ENCODE results near the gene RBM28.

The RBM28 gene, protein sequence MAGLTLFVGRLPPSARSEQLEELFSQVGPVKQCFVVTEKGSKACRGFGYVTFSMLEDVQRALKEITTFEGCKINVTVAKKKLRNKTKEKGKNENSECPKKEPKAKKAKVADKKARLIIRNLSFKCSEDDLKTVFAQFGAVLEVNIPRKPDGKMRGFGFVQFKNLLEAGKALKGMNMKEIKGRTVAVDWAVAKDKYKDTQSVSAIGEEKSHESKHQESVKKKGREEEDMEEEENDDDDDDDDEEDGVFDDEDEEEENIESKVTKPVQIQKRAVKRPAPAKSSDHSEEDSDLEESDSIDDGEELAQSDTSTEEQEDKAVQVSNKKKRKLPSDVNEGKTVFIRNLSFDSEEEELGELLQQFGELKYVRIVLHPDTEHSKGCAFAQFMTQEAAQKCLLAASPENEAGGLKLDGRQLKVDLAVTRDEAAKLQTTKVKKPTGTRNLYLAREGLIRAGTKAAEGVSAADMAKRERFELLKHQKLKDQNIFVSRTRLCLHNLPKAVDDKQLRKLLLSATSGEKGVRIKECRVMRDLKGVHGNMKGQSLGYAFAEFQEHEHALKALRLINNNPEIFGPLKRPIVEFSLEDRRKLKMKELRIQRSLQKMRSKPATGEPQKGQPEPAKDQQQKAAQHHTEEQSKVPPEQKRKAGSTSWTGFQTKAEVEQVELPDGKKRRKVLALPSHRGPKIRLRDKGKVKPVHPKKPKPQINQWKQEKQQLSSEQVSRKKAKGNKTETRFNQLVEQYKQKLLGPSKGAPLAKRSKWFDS

DNA sequence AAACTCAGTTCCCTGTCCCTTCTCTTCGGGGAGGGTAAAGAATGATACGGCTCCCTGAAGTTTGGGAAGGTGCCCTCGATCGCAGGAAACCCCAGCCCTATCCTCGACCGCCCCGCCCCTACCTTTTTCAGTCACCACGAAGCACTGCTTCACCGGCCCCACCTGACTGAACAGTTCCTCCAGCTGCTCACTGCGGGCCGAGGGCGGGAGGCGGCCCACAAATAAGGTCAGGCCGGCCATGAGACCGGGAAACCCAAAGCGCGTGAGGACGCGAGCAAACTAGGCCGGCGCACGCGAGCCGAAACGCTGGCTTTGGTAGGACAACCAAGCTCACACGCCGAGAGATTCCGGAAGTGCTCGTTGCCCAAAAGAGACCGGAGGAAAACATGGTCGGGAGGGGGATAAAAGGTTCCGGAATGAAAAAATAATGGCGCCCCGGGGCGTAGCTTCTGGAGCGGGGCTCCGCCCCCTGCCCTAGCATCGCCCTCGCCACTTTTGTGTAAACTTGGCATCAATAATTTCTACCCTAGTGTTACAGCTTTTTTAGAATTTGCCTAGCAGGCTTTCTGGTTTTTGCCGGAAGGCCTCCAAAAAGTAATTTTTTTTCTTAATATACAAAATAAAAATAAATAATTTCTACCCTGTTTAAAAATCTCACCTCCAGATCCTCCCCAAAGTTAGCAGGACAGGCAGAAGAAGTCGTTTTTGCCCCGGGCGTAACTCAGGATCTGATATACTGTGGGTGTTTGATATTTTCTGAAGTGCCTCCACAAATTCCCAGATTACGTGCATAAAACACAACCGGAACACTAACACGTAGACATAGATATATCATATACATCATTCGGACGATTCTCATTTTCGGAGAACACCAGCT, at the start of gene RBM28:
TSS of gene RBM28 (minus strand) at position 355 of the 877 bp plus-strand sequence. CDS start at position 240, 115 bp downstream.
- DNase-seq: peak; percentile 93

DNA sequence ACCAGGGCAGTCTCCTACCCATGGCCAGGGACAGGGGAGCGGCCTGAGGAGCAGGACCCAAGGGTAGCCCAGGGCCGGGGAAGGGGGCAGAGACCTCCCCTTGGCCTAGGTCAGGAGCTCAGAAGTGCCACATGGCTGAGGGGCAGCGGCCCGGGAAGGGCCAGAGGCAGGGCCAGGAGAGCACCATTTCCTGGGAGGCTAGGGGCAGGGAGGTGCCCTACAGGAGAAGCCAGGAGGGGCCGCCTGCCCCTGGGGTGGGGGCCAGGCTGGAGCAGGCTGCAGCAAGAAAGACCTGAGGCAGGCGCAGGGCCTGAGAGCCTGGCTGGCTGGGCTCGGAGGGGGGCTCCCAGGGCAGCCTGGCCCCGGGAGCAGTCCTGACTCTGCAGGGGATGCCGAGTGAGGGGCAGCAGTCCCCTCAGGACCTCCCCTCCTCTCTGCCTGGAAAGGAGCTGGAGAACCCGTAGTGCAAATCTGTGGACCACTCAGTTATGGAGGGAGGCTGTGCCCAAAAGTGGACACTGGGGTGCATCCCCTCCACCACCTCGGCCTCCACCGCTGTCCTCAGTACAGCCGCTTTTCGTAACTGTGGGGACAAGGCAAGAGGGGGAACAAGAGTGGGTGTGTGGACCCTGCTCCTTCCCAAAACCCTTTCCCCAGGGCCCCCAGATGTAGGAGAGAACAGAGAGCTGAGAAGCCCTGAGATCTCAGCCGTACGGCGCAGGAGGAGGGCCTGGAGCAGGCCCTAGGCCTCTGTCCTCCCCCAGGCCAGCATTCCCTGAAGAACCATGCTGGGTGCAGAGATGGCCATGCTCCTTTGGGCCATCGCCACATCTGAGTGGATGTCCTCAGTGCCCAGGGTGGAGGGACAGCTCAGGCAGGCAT, 49.0 kb upstream of the RBM28 start:
- no peak for DNase-seq

DNA sequence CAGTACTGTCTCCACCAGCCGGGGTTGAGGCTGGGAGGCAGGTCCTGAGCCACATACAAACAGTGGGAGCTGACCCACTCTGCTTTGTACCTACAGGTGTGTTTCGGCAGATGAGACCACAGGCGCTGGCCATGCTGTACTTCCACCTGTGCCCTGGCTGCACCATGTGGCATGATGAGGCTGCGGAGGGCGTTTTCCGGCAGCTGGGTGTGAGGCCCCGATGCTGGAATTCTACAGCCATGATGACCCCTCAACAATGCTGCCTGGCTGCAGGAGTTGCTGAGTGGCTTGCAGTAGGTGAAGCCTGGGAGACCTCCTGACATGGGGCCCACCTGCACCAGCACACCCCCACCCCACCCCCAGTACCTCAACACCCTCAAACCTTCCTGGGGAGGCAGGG, 48.1 kb upstream of the RBM28 start:
- DNase-seq: no peak

DNA sequence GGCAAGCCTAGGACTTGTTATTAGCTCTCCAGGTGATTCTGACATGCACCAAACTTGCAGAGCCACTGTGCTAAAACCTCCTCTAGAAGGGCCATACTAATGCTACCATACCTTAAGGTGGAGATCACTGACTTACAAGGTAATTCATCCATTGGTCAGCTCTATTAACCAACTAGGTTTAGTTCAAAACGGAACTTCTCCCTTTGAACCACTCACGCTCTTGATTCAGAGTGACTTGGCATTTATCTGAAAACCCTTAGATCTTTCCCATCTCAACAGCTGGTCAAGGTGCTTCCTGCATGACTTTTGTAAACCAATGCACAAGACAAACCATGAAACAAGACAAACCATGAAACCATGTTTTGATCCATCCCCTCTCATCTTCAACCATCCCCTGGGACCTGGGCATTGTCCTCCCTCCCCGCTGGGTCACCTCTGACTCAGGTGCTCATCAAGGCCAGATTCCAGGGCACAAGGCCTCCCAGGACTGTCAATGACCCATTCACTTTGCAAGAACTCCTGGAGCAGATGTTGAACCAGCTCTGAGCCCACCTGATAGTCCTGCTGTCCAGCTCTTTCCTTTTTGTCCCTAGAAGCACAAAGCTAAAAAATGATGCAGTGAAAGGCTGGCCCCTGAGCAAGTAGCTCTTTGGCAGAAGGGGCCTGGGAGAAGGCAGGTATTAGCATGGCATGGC, 47.3 kb upstream of the RBM28 start:
- no peak for DNase-seq

DNA sequence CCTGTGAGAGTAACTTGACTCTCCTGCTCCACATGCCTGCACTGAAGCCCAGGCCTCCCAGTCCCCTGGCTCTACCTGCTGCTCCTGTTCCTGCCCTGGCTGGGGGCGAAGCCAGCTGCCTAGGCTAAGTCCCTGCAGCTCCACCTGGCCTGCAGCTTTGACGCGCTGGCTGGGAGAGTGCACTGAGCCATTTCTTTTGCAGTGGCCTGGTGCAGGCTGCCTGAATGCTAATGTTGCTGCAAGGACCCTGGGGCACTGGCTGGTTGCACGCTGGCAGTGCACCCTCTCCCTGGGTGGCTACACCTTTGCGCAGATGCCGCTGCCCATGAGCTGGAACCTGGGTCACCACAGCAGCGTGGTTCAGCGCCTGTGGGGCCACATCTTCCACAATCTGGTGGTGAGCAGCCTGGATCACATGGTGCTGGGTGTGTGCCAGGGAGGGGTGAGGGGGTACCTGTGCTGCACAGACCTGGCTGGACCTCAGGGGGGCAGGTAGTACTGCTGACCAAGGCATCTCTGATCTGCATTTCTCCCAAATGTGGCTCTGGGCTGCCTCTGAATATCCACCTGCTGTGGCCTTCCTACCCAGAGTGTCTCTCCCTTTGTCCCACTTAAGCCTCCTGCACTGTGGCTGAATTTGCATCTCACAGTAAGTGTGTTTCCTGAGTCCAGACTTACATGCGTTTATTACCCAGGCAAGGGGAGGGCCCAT, 46.1 kb upstream of the RBM28 start:
- no peak for DNase-seq

DNA sequence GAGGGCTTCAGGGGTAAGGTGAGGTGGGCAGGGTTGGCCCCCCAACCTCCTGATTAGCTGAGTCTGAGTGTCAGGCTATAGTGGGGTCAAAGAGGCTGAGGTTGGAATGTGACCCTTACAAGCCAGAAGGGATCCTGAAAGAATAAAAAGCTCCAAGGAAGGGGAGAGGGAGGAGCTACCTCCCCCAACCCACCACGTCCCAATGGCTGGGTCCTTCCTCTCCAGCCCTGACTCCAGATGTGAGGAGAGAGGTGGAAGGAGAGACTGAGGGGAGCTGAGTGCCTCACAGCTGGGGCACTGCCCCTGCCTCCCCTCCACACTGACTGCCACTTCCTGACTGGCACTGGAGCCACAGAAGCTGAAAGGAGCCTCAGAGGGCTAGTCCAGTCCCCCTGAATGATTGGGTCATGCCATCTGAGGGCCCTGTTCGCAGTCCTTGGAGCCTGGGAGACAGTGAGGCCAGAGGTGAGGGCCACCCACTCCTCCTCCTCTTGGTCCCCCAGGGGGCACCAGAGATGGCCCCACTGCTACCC, 45.4 kb upstream of the RBM28 start:
- DNase-seq: no peak

DNA sequence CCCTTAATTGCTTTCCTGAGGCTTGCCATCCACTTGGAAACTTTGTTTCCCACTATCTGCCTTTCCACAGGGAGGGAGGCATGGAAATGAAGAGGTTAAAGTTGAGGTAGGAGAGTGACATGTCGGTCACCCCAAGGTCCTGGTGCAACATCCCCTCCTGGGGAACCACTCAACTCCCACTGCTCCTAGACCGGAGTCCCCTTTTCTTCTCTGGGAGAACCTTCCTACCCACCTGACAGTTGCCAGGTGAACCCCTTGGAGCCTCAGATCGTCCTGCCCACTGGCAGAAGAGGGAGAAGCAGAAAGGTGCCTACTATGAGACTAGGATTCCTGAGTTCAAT, 44.4 kb upstream of the RBM28 start:
- DNase-seq: no peak

DNA sequence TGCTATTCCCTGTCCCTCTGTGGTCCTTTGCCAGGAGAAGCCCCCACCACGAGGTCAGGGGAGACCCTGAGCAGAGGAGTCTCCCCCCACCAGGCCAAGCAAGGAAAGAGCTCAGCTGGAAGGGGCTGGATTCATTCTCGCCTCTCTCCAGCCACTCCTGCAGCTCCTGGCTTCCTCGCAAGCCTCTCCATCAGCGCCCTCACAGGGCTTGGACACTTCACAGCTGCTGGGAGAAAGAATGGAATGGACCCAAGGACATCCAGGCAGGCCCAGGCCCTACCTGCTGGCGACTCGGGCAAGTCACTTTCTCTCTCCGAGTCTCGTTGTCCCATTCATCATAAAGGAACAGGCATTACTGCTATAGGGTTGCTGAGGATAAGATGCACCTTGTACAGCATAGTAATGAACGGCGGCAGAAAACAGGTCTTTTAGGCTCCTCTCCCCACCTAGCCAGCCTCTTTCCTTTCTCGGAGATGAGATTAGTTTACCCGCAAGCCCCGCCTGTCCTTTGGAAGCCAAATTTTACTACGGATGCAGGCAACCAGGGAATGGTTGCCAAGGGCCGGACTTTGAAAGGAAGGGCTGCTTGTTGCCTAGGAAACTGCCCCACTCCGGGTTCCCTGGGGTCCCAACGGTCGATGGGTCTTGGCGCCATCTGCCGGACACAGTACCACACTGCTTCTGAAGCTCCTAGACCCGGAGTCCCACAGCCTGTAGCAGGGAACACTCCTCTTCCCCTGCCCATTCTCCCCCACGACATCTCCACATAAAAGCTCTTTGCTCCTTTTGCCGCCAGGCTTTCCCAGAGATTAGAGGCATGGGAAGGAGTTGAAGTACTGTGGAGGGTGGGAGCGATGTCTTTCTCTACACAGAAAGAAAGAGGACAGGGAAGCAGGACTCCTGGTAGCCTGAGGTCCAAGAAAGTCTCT, 43.8 kb upstream of the RBM28 start:
- peak; percentile 89 for DNase-seq

DNA sequence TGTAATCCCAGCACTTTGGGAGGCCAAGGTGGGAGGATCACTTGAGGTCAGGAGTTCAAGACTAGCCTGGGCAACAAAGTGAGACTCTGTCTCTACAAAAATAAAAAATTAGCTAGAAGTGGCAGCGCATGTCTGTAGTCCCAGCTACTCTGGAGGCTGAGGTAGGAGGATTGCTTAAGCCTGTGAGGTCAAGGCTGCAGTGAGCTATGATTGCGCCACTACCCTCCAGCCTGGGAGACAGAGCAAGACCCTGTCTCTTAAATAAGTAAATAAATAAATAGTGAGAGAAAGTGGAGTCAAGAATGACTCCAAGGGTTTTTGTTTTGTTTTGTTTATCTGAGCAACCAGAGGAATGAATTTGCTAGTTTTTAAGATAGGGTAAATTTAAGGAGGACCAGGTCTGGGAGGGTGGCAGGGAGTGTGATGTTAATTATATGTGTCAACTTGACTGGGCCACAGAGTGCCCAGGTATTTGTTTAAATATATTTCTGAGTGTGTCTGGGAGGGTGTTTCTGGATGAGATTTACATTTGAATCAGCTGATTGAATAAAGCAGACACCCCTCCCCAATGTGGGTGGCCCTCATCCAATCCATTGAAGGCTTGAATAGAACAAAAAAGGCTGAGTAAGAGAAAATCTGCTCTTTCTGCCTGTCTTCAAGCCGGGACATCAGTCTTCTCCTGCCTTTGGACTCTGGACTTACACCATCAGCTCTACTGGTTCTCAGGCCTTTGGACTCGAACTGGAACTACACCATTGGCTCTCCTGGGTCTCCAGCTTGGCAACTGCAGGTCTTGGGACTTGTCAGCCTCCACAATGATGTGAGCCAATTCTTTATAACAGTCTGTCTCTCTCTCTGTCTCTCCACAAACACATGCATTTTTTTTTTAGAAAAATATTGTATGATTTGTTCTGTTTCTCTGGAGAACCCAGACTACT, 42.5 kb upstream of the RBM28 start:
- DNase-seq: no peak

DNA sequence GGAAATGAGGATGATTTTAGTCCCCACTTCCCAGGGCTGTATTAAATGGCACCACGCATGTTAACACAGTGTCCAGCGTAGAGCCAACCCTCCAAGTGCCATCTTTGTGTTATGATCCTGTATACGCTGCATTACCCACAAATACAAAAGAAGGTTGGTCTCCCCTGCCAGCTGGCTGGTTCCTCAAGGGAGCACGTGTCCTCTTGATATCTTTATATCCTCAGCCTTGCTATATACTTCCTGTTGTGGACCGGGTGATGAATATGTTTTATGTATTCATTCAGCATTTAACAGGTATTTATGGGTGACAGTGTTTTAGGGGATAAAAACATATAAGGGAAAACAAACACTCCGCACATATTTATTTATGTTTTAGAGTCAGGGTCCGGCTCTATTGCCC, 41.0 kb upstream of the RBM28 start:
- DNase-seq: no peak

DNA sequence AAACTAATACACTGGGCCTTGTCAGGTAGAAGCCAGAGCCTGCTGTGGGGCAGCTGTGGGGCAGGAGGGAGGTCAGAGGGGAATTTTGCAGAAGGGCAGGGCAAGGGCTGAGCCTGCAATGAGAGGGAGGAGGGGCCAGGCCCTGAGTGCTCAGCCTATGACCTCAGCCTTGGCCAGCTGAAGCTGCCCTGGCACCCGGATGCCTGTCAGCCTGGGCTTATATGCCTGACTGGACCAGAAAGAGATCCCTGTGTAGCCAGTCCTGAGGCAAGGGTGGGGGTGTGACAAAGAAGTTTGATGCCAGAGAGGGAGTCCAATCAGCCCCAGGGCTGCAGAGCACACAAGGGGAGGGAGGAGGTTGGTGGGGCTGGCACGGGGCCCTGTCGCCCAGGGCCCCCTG, 40.1 kb upstream of the RBM28 start:
- DNase-seq: no peak

DNA sequence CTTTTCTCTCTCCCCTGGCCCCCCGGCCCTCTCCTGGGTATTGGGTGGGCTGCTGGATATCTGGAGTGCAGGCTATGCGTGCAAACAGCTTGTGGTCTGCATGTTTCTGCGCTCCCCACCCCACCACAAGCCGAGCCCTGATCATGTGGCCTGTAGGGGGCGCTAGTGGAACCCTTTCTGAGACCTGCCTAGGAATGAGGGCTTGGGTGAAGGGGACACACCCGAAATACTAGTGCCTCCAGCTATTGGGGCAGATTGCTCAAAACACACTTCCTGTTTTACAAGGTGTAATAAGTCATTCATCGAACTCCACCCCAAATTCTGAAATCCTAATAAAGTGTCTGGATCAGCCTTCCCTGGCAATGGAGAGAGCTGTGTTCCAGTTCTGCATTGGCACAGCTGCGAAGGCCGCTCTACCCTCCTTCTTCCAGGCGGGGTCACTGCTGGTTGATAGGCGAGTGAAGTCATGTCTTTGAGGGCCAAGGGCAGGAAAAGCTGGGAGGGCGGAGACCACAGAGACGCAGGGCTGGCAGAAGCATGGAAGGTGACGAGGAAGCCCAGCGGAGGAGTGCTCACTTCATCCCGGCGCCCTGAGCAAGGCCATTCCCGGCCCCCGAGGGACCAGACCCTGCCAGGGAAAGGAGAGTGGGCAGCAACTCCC, 37.6 kb upstream of the RBM28 start:
- no peak for DNase-seq

DNA sequence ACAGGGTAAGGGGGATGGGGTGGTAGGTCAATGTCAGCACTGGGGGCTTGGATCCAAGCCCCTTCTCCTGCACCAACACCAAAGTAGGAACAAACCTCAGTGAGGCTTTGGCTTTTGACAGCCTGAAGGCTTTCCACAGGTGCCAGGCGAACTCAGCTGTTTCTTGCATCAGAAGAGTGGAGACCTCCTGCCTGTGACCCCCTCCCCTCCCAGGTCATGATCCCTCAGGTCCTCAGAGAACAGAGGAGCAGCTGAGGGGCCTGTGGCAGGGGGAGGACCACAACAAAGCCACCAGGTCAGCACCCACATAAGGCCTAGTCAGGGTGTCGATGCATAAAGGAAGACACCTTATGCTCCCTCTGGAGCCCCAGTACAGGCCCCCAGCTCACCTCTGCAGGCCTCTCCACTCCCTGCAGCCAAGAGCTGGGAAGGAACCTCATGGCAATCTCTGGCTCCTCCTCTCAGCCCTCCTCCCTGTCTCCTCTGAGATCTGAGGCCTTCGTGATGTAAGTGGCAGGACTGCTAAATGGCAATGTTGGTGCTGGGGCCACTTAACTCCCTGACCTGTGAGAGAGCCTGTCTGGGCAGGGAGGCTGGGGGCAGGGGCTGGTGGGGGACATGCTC, 36.9 kb upstream of the RBM28 start:
- no peak for DNase-seq

DNA sequence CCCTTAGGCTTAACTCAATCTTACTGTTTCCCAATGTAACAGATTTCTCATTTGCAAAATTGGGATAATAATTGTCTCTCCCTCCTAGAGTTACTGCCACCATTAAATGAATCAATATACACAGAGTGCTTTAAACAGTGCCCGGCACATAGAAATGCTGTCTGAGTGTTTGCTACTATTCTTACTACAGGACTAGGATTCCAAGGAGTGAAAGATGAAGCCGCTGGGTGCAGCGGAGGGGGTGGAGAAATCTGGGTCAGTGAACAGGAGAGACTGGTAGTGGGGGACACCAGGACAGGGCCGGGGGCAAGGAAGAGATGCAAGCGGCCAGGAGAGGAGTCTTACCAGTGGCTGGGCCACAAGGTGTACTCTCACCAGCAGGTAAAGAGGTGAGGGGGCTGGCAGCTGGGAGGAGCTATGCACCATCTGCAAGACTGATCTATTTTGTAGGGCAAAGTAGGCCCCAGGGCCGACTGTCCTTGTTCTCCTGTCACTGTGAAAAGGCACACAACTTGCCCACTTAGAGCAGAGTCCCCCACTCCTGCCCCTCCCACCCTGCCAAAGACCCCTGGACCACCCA, 36.3 kb upstream of the RBM28 start:
- DNase-seq: no peak

DNA sequence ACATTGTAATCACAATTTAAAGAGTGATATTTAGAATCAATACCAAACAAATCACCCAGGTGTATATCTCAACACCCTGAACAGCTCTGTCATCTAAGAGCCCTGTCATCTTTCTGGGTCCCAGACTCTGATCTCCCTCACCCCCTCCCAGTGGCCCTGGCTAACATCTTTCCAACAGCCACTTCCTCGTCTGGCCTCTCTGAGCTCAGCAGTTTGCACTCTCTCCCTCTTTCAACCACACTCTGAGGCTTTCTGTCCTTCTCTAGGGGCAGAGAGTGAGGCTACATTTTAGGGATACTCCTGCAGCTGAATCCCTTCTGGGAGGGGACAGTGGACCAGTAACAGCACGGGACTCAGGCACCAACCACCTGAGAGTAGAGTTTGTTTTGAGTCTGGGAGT, 34.9 kb upstream of the RBM28 start:
- DNase-seq: no peak

DNA sequence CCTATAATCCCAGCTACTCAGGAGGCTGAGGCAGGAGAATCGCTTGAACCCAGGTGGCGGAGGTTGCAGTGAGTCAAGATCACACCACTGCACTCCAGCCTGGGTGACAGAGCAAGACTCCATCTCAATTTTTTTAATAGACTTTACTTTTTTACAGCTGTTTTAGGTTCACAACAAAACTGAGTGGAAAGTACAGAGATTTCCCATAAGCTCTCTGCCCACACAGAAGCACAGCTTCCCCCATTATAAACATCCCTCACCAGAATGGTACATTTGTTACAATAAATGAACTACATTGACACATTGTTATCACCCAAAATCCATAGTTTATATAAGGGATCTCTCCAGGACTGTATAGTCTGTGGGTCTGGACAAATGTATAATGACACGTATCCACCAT, 32.4 kb upstream of the RBM28 start:
- no peak for DNase-seq

DNA sequence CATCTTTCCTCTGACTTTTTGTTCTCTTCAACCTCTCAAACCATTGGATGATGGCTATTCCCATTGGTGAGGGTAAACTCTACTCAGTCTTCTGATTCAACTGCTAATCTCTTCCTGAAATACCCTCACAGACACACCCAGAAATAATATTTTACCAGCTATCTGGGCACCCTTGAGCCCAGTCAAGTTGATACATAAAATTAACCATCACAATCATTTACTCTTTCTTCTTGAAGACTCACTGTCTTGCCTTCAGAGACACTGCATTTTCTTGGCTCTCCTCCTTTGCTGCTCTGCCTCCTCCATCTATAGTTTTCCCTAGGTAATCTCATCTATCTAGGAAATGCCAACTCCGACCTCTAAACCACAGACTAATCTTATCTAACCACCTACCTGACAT, 30.3 kb upstream of the RBM28 start:
- no peak for DNase-seq
